NCI-H1694 treated with DMSO at 0.1 percent for 48 hours (cell line): ENCODE measurements around the gene NTSR1.
A peak's percentile ranks its signal among the peaks of the same experiment; 100 is the strongest.

Experiments
- DNase-seq: peaks from one replicate; lab custom pipeline; 2025; lab: John Stamatoyannopoulos, UW

NTSR1 gene

DNA sequence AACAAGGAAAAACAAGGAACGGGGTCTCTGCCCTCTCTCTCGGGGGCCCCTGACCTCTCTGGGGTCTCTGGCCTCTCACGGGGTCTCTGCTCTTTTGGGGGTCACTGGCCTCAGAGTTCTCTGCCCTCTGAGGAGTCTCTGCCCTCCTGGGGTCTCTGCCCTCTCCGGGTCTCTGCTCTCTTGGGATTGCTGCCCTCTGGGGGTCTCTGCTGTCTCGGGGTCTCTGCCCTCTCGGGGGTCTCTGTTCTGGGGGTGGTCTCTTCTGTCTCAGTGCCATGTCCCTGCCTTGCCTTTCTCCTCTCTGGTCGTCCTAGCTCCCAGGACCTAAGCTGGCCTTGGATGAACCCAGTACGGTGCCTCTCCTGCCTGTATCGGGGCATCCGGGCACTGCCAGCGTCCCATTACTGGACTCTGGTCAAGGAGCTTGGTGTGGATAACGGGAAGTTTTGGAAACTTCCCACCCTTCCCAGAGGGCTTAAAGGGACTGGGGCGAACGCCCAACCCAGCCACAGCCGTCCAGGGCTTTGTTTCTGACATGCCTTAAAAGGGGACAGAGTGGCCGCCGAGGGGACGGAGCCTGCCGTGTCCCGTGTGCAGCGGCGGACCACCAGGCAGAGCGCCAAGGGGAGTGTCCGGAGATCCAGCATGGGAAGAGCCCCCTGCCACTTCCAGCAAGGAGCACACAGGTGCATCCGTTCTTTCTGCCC is 62.9 kb downstream of the NTSR1 start:
- DNase-seq, result no peak

GRCh38 chr20:62772103-62772611 is 63.5 kb downstream of the NTSR1 start:
- DNase-seq, result no peak

DNA sequence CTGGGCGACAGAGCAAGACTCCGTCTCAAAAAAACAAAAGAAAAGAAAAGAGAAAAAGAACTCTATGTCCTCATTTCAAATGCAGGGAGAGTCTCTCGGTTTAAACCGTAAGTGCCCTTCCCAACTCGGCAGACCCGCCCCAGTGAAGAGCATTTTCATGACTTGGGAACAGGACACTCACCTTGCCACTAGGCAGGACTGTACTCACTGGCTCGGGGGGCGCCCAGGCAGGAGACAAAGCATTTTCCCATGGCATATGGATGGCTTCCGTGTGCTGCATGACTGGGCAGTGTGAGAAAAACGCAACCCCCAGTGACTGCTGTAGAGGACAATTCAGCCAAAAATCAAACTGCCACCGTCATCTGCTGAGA is 64.0 kb downstream of the NTSR1 start:
- DNase-seq, result no peak

DNA sequence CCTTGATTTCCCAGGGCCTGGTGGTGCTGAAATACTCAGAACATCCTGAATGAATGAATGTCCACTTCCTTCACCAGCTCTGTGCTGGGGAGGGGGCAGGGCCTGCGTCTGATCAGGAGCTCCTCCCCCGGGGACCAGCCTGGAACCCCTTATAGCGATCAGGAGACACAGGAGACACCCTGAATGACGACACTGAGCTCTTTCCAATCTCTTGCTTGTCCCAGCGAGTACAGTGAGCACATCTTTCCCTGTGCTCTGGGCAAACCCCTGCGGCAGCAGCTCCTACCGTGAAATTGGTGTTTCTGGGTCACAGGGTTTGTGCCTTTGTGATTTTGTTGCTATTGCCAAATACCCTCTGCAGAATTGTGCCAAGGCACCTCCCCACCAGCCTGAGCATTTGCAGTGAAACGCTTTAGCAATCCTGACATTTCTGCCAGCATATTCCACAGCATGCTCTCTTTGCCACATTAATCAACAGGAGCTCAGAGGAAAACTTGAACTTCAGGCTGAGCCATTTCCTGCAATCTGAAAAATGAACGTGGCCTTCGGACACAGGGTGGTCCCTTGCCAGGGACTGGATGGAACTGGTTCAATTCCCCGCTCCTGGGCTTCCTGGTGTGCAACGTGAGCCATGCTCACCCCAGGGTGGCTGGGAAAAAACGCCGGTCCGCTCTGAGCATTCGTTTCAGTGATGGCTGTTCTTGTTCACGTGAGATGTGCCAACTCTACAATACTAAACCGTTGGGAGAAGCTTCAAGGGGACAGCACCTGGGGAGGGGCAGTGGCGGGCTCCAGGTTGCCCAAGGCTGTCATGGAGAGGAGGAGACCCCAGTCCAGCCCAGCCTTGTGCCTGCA is 64.6 kb downstream of the NTSR1 start:
- peak; percentile 85 for DNase-seq

DNA sequence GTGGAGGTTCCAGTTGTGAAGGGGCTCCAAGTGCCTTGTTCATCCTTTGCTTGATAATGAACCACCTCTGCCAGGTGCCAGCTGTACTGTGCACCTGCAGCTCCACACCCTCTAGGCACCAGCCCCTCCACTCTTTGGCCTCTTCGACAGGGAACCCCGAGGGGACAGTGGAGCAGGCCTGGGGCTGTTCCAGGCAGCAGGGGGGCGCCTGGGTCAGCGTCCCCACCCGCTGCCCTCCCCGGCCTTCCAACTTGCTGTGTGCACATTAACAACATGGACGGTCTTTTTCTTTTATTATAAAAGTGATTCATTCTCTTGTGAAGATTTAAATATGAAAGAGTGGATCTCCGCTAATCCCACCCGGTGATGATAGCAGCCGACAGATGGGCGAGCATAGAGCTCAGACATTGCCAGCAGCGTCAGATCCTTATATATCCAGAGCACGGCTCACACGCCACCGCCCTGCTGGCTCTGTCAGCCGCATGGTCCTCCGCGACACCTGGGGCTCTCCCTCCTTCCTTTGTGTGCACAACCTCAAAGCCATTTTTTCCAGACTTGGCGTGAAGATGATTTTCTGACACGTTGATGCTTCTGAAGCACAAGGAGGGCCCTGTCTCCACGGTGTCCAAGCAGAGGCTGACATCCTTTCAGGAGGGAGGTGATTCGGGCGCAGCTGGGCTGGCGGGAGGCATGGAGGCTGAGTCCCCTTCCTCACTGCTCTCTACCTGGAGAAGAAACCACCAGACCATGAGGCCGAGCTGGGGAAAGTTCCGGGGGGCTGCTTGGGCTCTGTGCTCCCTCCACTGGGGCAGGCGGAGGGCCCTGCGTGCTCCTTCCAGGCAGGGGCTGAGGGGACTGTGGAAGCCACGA is 65.4 kb downstream of the NTSR1 start:
- peak; percentile 78 for DNase-seq

DNA sequence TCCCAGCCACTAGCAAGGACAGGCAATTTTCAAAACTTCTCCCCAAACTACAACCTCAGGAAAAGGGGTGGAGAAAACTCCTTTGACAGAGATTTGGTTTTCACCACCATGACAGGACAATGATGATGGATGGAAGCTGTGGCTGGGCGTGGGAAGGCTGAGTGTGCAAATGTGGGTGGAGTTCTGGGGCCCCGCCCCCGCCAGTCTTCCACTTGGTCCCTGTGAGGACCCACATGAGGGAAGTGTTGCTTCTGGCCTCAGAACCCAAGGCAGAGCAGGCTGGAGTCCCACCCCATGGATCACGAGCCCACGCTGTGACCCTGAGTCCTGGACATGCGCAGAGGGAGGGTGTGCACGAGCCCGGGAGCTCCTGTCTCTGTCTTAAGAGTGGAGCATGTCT is 66.1 kb downstream of the NTSR1 start:
- DNase-seq, result no peak

DNA sequence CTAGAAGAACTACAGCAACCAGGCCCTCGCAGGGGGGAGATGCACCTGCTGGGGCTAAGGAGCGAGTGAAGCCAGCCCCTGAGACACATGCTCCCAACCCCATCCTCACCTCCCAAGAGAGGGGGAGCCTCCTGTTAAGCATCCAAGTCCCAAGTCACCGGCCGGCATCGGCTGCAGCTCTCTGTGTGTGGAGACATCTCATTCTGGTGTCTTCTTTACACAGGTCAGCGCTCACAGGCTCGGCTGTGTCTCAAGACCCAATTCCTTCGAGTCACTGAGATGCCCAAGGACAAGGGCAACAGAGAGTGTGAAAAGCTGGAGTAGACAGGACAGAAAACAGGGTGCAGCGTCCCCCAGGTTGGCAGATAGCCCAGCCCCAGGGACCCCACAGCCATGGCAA is 66.6 kb downstream of the NTSR1 start:
- no peak for DNase-seq

- DNase-seq, result no peak
Measured at GRCh38 chr20:62776035-62776691, 67.5 kb downstream of the NTSR1 start.

DNA sequence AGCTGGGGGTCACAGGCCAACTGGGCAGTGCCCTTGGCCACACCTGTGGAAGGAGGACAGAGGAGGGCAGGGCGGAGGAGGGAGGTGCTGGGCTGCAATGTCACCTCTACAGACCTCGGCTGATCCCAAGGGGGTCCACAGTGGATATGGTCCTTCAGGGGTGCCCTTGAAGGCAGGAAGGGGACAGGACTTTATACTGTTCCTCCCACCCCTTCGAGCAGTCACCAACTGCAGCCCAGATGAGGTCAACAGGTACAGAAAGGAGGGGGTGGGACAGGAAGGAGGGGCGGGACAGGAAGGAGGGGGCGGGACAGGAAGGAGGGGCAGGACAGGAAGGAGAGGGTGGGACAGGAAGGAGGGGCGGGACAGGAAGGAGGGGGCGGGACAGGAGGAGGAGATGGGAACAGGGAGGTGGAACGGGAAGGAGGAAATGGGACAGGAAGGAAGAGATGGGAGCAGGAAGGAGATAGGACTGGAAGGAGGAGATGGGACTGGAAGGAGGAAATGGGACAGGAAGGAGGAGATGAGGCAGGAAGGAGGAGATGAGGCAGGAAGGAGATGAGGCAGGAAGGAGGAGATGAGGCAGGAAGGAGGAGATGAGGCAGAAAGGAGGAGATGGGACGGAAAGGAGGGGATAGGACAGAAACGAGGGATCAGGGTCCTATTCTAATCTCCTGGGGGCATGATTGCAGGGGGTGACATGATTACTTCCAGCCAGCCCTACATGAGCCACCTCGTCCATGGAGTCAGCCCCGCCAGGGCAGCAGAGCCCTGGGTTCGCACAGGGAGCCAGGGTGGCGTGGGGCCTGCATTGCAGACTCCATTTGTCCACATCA is 68.3 kb downstream of the NTSR1 start:
- DNase-seq, result peak; percentile 24

- no peak for DNase-seq
Measured at GRCh38 chr20:62777528-62777830, 68.8 kb downstream of the NTSR1 start.

DNA sequence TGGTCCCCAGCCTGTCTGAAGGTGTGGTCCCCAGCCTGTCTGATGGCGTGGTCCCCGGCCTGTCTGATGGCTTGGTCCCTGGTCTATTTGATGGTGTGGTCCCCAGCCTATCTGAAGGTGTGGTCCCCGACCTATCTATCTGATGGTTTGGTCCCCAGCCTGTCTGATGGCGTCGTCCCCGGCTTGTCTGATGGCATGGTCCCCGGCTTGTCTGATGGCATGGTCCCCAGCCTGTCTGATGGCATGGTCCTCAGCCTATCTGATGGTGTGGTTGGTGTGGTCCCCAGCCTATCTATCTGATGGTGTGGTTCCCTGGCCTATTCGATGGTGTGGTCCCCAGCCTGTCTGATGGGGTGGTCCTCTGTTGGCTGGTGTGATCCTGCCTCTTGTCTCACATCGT is 69.4 kb downstream of the NTSR1 start:
- DNase-seq, result no peak

- DNase-seq, result no peak
Measured at GRCh38 chr20:62778601-62779416, 70.2 kb downstream of the NTSR1 start.

GRCh38 chr20:62779417-62779685 is 70.7 kb downstream of the NTSR1 start:
- no peak for DNase-seq

- peak; percentile 42 for DNase-seq
Measured at GRCh38 chr20:62780204-62780603, 71.6 kb downstream of the NTSR1 start.

DNA sequence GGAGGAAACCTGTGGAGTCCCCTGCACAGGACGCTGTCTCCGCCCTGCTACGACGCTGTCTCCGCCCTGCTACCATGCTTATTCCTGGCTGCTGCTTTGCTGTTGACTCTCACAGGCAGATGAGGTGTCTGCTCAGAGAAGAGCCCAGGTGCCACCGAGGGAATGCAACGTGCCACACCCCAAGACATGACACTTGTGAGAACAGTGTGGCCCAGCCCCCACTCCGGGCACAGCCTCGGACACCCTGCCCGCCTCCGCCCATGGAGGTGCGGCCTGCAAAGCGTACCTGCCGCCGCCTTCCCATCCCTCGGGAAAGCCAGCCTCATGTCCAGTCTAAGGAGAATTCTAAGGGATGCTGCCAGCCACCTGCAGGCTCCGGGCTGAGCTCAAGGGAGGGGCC is 72.1 kb downstream of the NTSR1 start:
- no peak for DNase-seq

DNA sequence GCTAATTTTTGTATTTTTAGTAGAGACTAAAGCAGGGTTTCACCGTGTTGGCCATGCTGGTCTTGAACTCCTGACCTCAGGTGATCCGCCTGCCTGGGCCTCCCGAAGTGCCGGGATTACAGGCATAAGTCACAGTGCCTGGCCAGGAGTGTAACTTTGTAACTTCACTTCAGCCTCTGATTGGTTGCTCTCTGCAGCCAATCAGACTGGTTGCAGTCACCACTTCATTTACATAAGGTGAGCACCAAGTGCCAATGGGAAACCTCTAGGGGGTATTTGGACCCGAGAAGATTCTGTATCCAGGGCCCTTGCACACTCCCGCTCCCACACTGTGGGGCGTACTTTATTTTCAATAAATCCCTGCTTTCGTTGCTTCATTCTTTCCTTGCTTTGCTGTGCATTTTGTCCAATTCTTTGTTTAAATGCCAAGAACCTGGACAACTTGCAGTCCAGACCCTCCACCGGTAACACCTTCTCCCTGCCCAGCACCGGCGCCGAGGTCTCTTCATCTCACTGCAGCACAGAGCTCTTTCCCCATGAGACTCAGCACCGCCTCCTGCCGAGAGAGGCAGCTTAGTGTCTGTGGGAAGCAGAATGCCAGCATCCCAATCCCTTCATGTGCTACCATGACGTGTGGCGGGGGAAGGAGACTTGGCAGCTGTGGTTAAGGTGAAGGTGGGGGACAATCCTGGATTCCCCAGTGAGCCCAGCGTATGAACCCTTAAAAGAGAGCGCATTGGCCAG is 73.7 kb downstream of the NTSR1 start:
- no peak for DNase-seq

GRCh38 chr20:62782893-62783278 is 74.2 kb downstream of the NTSR1 start:
- no peak for DNase-seq

DNA sequence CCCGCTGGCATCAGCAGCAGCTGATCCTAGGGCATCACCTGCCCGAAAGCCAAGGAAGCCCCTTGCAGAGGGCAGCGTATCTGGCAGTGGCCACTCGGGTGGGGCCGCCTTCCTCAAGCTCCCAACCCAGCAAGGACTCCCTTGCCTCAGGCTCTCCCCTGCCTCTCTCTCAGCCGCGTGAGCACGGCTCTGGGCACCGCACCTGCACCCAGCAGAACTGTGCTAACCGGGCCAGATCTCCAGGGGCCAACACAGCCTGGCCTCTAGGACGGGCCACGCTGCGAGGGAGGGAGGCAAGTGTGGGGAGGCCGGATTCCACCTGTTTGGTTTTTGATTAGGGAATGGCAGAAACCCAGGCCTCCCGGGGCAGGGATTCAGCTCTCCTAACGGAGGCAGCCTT is 75.9 kb downstream of the NTSR1 start:
- DNase-seq, result no peak

DNA sequence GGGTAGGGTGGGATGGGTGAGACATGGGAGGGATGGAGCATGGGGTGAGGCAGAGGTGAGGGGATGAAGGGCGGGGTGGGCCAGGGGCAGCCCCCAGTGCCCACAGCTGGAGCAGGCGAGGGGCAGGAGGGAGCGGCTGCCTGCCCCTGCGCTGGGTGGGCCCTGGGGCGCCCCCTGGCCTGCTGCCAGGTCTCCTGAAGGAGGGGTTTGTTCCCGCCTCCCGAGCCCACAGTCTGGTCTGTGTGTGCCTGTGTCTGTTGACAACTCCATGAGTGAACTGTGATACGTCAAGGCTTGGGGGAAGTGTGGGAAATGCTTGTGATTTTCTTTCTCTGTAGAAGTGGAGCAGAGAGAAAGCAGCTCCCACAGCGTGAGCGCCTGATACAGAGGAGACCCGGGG is 76.8 kb downstream of the NTSR1 start:
- DNase-seq, result no peak

DNA sequence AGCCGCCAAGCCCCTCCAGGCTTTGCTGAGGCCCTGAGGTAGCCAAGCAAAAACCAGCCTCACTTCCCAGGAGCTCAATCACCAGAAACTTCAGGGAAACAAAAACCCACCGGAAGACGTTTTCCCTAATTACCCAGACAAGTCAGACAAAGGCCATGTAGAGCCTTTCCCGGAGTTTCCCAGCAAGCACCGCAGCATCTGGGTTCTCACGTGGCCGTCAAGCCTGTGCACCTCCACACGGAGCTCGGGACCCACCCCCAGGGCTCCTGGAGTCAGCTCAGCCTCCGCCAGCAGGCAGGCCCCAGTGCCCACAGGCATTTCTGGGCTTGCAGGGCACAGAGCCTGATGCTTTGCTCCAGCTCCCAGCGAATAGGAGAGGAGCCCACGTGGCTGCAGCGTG is 77.5 kb downstream of the NTSR1 start:
- peak; percentile 11 for DNase-seq
